Mammary epithelial cell (primary cell): ENCODE measurements around the gene SH3GL1.

ENCODE experiments used
- CTCF ChIP-seq, 2 donors: IDR thresholded peaks in 1 of 2; conservative IDR thresholded peaks in 1 of 2; 2 replicates each; pipeline ENCODE4 v1.5.1; 2011 to 2012; ENCODE audit warnings: inconsistent platforms in 2 of 2, low read length in 2 of 2, mild to moderate bottlenecking in 2 of 2, control low read depth in 1 of 2, low read depth in 1 of 2; ENCODE audit not compliant: insufficient read depth in 1 of 2; ENCODE audit errors: extremely low read depth in 1 of 2
- EZH2 ChIP-seq: IDR thresholded peaks from 2 replicates; pipeline ENCODE4 v1.6.1; 2012; ENCODE audit warnings: low read length, inconsistent platforms, borderline replicate concordance

GRCh38 chr19:4342314-4342614 lies 58.1 kb downstream of the SH3GL1 start:
- TF ChIP-seq EZH2 (no peak), CTCF (conservative IDR thresholded peaks at IDR 0.05 in 1 of 2, IDR thresholded peaks at IDR 0.05 in 1 of 2; ENCODE audit: extremely low read depth in 1 of 2, insufficient read depth in 1 of 2, low read depth in 1 of 2, low read length in 2 of 2) (no peak)
